Neutrophil (primary cell): ENCODE data around the gene SORCS1.

Experiments
- H3K27ac ChIP-seq: fragments of 200-600 bp; sonication (generic); 2 replicates; pipeline ENCODE4 v1.5.1; 2016; ENCODE audit warnings: mild to moderate bottlenecking, moderate library complexity
- H3K27me3 ChIP-seq: fragments of 200-600 bp; sonication (generic); 2 replicates; pipeline ENCODE4 v1.6.0; 2016; ENCODE audit warnings: mild to moderate bottlenecking
- H3K36me3 ChIP-seq: fragments of 200-600 bp; sonication (generic); 2 replicates; pipeline ENCODE4 v1.5.1; 2017
- H3K4me1 ChIP-seq, 2 experiments: fragments of 200-600 bp in 1 of 2; sonication (generic) in 1 of 2; 1 replicate in 1 of 2; 2 replicates in 1 of 2; pipeline versions ENCODE4 v1.5.1 to v1.6.1; 2013 to 2016; ENCODE audit warnings: low read depth in 1 of 2, low read length in 1 of 2, mild to moderate bottlenecking in 1 of 2, moderate library complexity in 1 of 2; ENCODE audit not compliant: control insufficient read depth in 1 of 2, insufficient read depth in 1 of 2
- H3K4me3 ChIP-seq, 2 experiments: fragments of 200-600 bp in 1 of 2; sonication (generic) in 1 of 2; 1 replicate in 1 of 2; 2 replicates in 1 of 2; pipeline ENCODE4 v1.5.1; 2013 to 2016; ENCODE audit warnings: low read depth in 1 of 2, low read length in 1 of 2, mild to moderate bottlenecking in 1 of 2, moderate library complexity in 1 of 2
- H3K9me3 ChIP-seq: fragments of 200-600 bp; sonication (generic); 2 replicates; pipeline ENCODE4 v1.5.1; 2016
- TF ChIP-seq, protein P1 (sequence below): fragments of 200-600 bp; sonication (generic); IDR thresholded peaks from 2 replicates; pipeline ENCODE4 v1.5.1; 2016; ENCODE audit warnings: antibody characterized with exemption

SORCS1 gene

DNA sequence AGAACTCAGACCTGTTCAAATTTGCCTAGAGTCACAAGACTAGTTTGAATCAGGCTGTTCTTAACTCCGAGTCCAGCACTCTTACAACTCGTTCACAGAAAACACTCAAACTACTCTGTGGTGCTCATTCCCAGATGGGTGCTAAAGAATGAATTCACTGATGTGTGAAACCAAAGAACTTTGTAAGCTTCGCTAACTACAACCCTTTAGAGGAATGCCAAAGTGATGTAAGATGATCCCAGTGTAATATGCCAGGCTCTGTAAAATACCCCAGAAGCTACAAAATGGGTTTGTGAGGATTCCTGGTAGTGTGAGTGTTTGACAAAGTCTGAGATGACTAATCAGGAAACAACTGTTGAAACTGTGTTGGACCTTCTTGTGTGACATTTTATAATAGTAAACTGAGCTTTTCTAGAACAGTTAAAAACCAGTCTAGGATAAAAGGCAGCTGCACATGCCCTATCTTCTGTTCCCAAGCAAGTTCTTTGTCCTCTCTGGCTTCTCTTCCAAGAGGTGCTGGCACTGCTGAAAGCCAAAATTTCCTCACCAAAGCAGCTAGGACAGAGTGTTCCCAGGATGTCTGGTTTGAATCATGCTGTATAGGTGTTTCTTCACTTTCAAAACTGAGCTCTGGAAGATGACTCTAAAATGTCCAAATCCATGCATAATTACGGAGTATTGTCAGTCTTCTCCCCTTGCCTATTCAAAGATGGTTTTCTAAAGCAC lies 527.6 kb downstream of the SORCS1 start:
- Histone ChIP-seq H3K36me3 (no peaks in the 10 kb centered on the region), H3K4me3 (no peak overlapping the region), H3K27me3 (no peaks in the 10 kb centered on the region), H3K27ac (no peak overlapping the region), H3K9me3 (no peaks in the 10 kb centered on the region), H3K4me1 (no peaks in the 10 kb centered on the region)
- TF ChIP-seq, protein P1, sequence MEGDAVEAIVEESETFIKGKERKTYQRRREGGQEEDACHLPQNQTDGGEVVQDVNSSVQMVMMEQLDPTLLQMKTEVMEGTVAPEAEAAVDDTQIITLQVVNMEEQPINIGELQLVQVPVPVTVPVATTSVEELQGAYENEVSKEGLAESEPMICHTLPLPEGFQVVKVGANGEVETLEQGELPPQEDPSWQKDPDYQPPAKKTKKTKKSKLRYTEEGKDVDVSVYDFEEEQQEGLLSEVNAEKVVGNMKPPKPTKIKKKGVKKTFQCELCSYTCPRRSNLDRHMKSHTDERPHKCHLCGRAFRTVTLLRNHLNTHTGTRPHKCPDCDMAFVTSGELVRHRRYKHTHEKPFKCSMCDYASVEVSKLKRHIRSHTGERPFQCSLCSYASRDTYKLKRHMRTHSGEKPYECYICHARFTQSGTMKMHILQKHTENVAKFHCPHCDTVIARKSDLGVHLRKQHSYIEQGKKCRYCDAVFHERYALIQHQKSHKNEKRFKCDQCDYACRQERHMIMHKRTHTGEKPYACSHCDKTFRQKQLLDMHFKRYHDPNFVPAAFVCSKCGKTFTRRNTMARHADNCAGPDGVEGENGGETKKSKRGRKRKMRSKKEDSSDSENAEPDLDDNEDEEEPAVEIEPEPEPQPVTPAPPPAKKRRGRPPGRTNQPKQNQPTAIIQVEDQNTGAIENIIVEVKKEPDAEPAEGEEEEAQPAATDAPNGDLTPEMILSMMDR: no peak

DNA sequence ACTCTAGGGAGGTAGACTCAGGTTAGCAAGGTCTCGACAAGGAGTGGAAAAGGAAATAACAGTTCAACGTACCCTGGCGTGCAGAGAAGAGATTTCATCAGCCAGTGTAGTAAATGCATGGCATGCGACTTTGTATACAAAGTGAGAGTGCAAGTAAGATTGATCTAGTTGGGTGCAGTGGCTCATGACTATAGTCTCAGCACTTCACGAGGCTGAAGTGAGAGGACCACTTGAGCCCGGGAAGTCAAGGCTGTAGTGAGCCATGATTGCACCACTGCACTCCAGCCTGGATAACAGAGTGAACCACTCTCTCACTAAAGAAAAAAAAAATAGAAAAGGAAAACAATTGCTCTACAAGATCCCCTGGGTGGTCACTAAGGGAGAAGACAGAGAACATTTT lies 528.6 kb downstream of the SORCS1 start:
- Histone ChIP-seq H3K9me3 (no peaks in the 10 kb centered on the region), H3K27ac (no peak overlapping the region), H3K36me3 (no peaks in the 10 kb centered on the region), H3K4me3 (no peak overlapping the region), H3K27me3 (no peaks in the 10 kb centered on the region), H3K4me1 (no peaks in the 10 kb centered on the region)
- TF ChIP-seq, protein P1: no peak

DNA sequence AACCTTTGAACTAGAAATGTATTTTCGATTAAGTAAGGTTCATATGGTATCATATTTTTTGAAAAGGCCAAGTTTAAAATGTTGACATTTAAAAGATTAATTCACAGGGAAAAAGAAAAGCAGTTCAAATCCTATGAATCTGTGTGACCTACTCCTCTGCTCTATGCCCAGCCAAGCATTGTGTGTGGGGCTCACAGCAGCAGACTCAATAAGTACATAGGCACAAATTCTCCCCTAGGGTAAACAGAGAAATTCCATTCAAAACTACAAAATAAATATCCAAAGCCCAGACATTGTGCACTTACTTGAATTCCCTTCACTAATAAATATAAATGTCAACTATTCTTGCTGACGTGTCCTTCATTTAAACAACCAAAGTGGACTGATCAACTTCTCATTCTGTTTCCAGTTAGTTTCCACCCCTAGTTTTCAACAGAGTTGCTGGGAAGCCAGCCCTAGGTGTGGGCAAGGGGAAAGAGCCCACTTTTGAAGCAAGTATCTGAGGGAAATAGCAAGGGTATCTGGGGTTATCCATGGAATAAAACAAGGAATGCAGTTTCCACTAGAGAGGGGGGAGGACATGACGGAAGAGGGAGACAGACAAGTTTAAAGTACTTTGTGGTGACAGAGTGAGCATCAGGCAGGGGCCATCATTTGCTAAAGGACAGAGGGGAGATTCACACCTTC lies 533.3 kb downstream of the SORCS1 start:
- no peak overlapping the region for H3K4me3 ChIP-seq
- H3K36me3 ChIP-seq: no peaks in the 10 kb centered on the region
- no peaks in the 10 kb centered on the region for H3K4me1 ChIP-seq
- no peaks in the 10 kb centered on the region for H3K9me3 ChIP-seq
- H3K27ac ChIP-seq: no peak overlapping the region
- TF ChIP-seq, protein P1: no peak
- H3K27me3 ChIP-seq: no peaks in the 10 kb centered on the region

DNA sequence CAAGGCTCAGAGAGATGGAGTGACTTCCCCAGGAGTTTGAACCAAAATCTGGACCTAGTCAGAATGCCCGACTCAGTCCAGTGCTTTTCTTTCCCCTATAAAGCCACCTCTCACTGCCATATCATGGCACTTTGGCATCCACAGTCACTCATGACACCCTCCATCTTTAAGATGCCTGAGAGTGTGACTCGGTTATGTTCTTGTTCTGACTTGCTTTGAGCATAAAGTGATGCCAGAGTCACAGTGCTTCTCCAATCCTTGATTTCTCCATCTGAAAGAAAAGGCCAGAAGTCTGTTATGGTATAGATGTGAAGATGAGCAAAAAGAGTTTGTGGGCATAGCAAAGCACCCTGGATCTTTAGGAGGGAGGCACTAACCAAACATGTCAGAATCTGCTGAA lies 538.1 kb downstream of the SORCS1 start:
- no peak overlapping the region for H3K27ac ChIP-seq
- no peaks in the 10 kb centered on the region for H3K36me3 ChIP-seq
- H3K27me3 ChIP-seq: no peaks in the 10 kb centered on the region
- no peaks in the 10 kb centered on the region for H3K4me1 ChIP-seq
- TF ChIP-seq, protein P1: no peak
- H3K4me3 ChIP-seq: no peak overlapping the region
- H3K9me3 ChIP-seq: no peaks in the 10 kb centered on the region

DNA sequence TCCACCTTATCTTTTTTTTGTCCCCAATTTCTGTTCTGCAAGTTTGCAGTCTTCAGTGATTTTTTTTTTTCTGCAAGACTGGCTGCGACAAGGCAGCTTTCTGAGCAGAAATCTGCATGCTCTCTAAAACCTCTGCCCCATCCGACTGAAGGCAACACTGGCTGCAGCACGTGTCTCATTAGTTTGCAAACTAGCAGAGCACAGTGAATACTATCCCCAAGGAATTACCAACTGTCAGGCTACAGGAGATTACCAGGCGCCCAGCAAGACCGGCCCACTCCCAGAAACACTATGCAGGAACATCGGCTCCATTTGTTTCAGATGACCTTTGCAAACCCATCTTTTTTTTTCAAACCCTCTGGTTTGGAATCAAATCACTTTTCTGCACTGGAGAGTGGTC lies 538.8 kb downstream of the SORCS1 start:
- TF ChIP-seq, protein P1: no peak
- Histone ChIP-seq H3K4me3 (no peak overlapping the region), H3K36me3 (no peaks in the 10 kb centered on the region)

More for the DNA sequence above, 538.8 kb downstream of the SORCS1 start:
- no peaks in the 10 kb centered on the region for H3K27me3 ChIP-seq
- no peak overlapping the region for H3K27ac ChIP-seq
- H3K4me1 ChIP-seq: no peaks in the 10 kb centered on the region
- H3K9me3 ChIP-seq: no peaks in the 10 kb centered on the region
